K562 (cell line): Measurements from ENCODE around the gene BTBD2. TPM values are rescaled to one million over a fixed set of nuclear protein-coding genes. Genes with fewer than 3 reads are reported as not detected.

Experiments
- CEBPG ChIP-seq, 3 experiments: fragments of 200-800 bp in 1 of 3; sonication (Bioruptor generic) in 1 of 3; sonication (generic) in 1 of 3; formaldehyde crosslinking in 1 of 3; IDR thresholded peaks in 2 of 3; conservative IDR thresholded peaks in 1 of 3; 2 replicates each; pipeline versions ENCODE4 v1.6.1 to v1.8.0; 2016 to 2022; ENCODE audit warnings: missing compliant biosample characterization in 2 of 3, missing genetic modification characterization in 2 of 3, mild to moderate bottlenecking in 1 of 3, missing genetic modification reagents in 1 of 3
- ELK1 ChIP-seq: sonication (generic); formaldehyde crosslinking; IDR thresholded peaks from 2 replicates; pipeline ENCODE4 v1.8.1; 2022; ENCODE audit warnings: missing genetic modification reagents
- LARP7 ChIP-seq: fragments of 450-650 bp; IDR thresholded peaks from 2 replicates; pipeline ENCODE4 v1.6.1; 2016
- MCM2 ChIP-seq: fragments of 450-650 bp; IDR thresholded peaks from 2 replicates; pipeline ENCODE4 v1.6.1; 2017; ENCODE audit warnings: low read depth, mild to moderate bottlenecking
- NFE2 ChIP-seq: IDR thresholded peaks from 2 replicates; pipeline ENCODE4 v1.6.1; 2014; ENCODE audit warnings: antibody characterized with exemption, low read depth
- NR2F6 ChIP-seq: fragments of 450-650 bp; formaldehyde crosslinking; IDR thresholded peaks from 2 replicates; pipeline ENCODE4 v1.4.0; 2020; ENCODE audit warnings: mild to moderate bottlenecking
- POLR2AphosphoS5 ChIP-seq: IDR thresholded peaks from 2 replicates; pipeline ENCODE4 v1.6.1; 2011; ENCODE audit warnings: mild to moderate bottlenecking, low read depth, low read length, moderate library complexity; ENCODE audit not compliant: control insufficient read depth, insufficient read depth
- SMARCE1 ChIP-seq: fragments of 450-650 bp; IDR thresholded peaks from 2 replicates; pipeline ENCODE4 v1.7.1; 2016; ENCODE audit warnings: mild to moderate bottlenecking
- TEAD4 ChIP-seq, 2 experiments: sonication (generic) in 1 of 2; formaldehyde crosslinking in 1 of 2; IDR thresholded peaks; 2 replicates each; pipeline versions ENCODE4 v1.6.1 to v1.8.0; 2012 to 2022; ENCODE audit warnings: borderline replicate concordance in 1 of 2, inconsistent platforms in 1 of 2, low read length in 1 of 2, mild to moderate bottlenecking in 1 of 2, missing genetic modification reagents in 1 of 2
- XRCC3 ChIP-seq: fragments of 450-650 bp; IDR thresholded peaks from 2 replicates; pipeline ENCODE4 v1.6.1; 2017; ENCODE audit warnings: mild to moderate bottlenecking, moderate library complexity
- ZEB2 ChIP-seq: fragments of 450-650 bp; IDR thresholded peaks from 2 replicates; pipeline ENCODE4 v1.6.1; 2016
- ZNF146 ChIP-seq: IDR thresholded peaks from one replicate; pipeline ENCODE4 v1.6.1; 2018; ENCODE audit warnings: missing compliant biosample characterization; ENCODE audit not compliant: unreplicated experiment
- ZNF830 ChIP-seq: fragments of 250-450 bp; sonication (Bioruptor Pico); IDR thresholded peaks from 2 replicates; pipeline ENCODE4 v1.5.0; 2021; ENCODE audit warnings: mild to moderate bottlenecking
- polyA plus RNA-seq, 8 experiments: library from polyadenylated mRNA; depleted of rRNA in 4 of 8; stranded (reverse) in 5 of 8; unstranded in 3 of 8; fragments of >200 nt; fragmentation: Nextera tagmentation in 2 of 8; fragmentation: Illumina TruSeq in 1 of 8; extraction: Ambion mirVana in 2 of 8; extraction: Trizol in 1 of 8; gene quantifications; 2 replicates each; pipeline versions ENCODE4 v1.2.1 to v1.2.3, GENCODE V29; 2011 to 2014; ENCODE audit warnings: inconsistent platforms in 1 of 8, missing spikeins in 1 of 8
- total RNA-seq, 7 experiments: library from RNA; depleted of rRNA in 6 of 7; stranded (reverse); fragments of >200 nt in 6 of 7; fragmentation: Illumina TruSeq in 2 of 7; extraction: Trizol in 2 of 7; gene quantifications; 2 replicates each; pipeline versions ENCODE4 v1.2.1 to v1.2.3, GENCODE V29; 2011 to 2021; ENCODE audit warnings: low replicate concordance in 1 of 7
- TF ChIP-seq, protein P1 (sequence below): fragments of 200-600 bp; sonication (generic); IDR thresholded peaks from one replicate; pipeline ENCODE4 v1.6.1; 2012; ENCODE audit warnings: mild to moderate bottlenecking, low read depth, low read length, inconsistent platforms

Gene BTBD2
- total and polyA plus RNA-seq, 9 of the 15 experiments (the other 6 are each of a cell fraction or from before 2014, with no cell fraction given), result 0.10 to 15.6 (median 6.9) TPM

- TF ChIP-seq TEAD4 (IDR thresholded peaks at IDR 0.05; ENCODE audit: low read length) (no peak), TEAD4 (CRISPR knock-in tag; IDR thresholded peaks at IDR 0.05; ENCODE audit: borderline replicate concordance) (no peak), ZNF830 (CRISPR knock-in tag) (no peak), NFE2 (no peak), LARP7 (no peak), ZEB2 (no peak), POLR2AphosphoS5 (peak; percentile 63), SMARCE1 (no peak), NR2F6 (CRISPR knock-in tag) (no peak), ELK1 (CRISPR knock-in tag) (no peak), MCM2 (no peak), CEBPG (CRISPR knock-in tag; IDR thresholded peaks at IDR 0.05) (peak; percentile 94), CEBPG (tag; conservative IDR thresholded peaks at IDR 0.05 in 1 of 2, IDR thresholded peaks at IDR 0.05 in 1 of 2) (peak; percentile 95 to 97), XRCC3 (no peak), ZNF146 (CRISPR knock-in tag) (no peak)
- TF ChIP-seq, protein P1, sequence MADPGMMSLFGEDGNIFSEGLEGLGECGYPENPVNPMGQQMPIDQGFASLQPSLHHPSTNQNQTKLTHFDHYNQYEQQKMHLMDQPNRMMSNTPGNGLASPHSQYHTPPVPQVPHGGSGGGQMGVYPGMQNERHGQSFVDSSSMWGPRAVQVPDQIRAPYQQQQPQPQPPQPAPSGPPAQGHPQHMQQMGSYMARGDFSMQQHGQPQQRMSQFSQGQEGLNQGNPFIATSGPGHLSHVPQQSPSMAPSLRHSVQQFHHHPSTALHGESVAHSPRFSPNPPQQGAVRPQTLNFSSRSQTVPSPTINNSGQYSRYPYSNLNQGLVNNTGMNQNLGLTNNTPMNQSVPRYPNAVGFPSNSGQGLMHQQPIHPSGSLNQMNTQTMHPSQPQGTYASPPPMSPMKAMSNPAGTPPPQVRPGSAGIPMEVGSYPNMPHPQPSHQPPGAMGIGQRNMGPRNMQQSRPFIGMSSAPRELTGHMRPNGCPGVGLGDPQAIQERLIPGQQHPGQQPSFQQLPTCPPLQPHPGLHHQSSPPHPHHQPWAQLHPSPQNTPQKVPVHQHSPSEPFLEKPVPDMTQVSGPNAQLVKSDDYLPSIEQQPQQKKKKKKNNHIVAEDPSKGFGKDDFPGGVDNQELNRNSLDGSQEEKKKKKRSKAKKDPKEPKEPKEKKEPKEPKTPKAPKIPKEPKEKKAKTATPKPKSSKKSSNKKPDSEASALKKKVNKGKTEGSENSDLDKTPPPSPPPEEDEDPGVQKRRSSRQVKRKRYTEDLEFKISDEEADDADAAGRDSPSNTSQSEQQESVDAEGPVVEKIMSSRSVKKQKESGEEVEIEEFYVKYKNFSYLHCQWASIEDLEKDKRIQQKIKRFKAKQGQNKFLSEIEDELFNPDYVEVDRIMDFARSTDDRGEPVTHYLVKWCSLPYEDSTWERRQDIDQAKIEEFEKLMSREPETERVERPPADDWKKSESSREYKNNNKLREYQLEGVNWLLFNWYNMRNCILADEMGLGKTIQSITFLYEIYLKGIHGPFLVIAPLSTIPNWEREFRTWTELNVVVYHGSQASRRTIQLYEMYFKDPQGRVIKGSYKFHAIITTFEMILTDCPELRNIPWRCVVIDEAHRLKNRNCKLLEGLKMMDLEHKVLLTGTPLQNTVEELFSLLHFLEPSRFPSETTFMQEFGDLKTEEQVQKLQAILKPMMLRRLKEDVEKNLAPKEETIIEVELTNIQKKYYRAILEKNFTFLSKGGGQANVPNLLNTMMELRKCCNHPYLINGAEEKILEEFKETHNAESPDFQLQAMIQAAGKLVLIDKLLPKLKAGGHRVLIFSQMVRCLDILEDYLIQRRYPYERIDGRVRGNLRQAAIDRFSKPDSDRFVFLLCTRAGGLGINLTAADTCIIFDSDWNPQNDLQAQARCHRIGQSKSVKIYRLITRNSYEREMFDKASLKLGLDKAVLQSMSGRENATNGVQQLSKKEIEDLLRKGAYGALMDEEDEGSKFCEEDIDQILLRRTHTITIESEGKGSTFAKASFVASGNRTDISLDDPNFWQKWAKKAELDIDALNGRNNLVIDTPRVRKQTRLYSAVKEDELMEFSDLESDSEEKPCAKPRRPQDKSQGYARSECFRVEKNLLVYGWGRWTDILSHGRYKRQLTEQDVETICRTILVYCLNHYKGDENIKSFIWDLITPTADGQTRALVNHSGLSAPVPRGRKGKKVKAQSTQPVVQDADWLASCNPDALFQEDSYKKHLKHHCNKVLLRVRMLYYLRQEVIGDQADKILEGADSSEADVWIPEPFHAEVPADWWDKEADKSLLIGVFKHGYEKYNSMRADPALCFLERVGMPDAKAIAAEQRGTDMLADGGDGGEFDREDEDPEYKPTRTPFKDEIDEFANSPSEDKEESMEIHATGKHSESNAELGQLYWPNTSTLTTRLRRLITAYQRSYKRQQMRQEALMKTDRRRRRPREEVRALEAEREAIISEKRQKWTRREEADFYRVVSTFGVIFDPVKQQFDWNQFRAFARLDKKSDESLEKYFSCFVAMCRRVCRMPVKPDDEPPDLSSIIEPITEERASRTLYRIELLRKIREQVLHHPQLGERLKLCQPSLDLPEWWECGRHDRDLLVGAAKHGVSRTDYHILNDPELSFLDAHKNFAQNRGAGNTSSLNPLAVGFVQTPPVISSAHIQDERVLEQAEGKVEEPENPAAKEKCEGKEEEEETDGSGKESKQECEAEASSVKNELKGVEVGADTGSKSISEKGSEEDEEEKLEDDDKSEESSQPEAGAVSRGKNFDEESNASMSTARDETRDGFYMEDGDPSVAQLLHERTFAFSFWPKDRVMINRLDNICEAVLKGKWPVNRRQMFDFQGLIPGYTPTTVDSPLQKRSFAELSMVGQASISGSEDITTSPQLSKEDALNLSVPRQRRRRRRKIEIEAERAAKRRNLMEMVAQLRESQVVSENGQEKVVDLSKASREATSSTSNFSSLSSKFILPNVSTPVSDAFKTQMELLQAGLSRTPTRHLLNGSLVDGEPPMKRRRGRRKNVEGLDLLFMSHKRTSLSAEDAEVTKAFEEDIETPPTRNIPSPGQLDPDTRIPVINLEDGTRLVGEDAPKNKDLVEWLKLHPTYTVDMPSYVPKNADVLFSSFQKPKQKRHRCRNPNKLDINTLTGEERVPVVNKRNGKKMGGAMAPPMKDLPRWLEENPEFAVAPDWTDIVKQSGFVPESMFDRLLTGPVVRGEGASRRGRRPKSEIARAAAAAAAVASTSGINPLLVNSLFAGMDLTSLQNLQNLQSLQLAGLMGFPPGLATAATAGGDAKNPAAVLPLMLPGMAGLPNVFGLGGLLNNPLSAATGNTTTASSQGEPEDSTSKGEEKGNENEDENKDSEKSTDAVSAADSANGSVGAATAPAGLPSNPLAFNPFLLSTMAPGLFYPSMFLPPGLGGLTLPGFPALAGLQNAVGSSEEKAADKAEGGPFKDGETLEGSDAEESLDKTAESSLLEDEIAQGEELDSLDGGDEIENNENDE, result no peak
Observed at GRCh38 chr19:2041683-2042484, 26.4 kb upstream of the BTBD2 start (continued).
